ENCODE measurements around the gene MAN1A1. TPM values are rescaled to one million over a fixed set of nuclear protein-coding genes. Genes with fewer than 3 reads are reported as not detected.
A peak's percentile ranks its signal among the peaks of the same experiment; 100 is the strongest.

MAN1A1 gene
- polyA plus RNA-seq, 4 donors = 17.7 to 129 (median 34.7) TPM

DNA sequence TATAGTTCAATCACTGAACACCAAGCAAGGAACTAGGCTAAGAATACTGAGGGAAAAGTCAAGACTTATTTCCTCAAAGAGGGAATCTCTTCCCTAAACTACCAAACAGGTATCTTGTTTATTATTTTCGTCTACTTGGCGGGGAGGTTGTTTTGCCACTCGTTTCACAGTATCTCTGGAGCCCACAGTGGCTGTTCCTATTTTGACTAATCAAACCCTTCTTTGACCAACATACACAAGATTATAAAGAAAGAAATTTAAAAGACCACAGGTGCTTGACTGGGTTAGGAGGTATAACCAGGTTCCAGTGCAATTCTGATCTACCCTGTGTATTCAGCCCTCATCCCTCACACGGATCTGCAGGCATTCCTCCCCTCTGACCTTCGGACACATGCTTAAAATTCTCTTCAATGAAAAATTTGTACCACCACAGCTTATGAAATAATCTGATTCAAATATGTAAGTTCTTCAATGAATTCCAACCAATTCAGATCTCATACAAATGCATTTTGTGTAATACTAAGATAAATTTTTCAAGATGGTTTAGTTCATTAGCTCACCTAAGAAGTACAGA, 5.9 kb downstream of the MAN1A1 start:
- Histone ChIP-seq H3K9me3 (ENCODE audit: control insufficient read depth in 2 of 2, insufficient read depth in 1 of 2, low read depth in 1 of 2, low read length in 1 of 2) (no peaks in the 10 kb centered on the region), H3K4me3 (ENCODE audit: low read depth in 1 of 3, low read length in 3 of 3) (no peak overlapping the region), H3K36me3 (ENCODE audit: control insufficient read depth in 3 of 3, insufficient read depth in 2 of 3, low read depth in 1 of 3, low read length in 3 of 3) (peaks cover 2 to 17% (median 2%) of the 10 kb centered on the region in 3 donors), H3K27me3 (ENCODE audit: control insufficient read depth in 3 of 3, insufficient read depth in 3 of 3, low read length in 3 of 3) (no peaks in the 10 kb centered on the region), H3K4me1 (ENCODE audit: control insufficient read depth in 3 of 3, insufficient read depth in 2 of 3, low read depth in 1 of 3, low read length in 2 of 3) (peaks cover 4 to 20% (median 18%) of the 10 kb centered on the region in 3 donors), H3K27ac (ENCODE audit: low read depth in 1 of 3, low read length in 2 of 3) (no peak overlapping the region)
- DNase-seq (no peak), FAIRE-seq (no peak)
- 69 to 77% (median 76%) methylated on average over 5 of the region's 5 CpGs for WGBS, 3 donors

DNA sequence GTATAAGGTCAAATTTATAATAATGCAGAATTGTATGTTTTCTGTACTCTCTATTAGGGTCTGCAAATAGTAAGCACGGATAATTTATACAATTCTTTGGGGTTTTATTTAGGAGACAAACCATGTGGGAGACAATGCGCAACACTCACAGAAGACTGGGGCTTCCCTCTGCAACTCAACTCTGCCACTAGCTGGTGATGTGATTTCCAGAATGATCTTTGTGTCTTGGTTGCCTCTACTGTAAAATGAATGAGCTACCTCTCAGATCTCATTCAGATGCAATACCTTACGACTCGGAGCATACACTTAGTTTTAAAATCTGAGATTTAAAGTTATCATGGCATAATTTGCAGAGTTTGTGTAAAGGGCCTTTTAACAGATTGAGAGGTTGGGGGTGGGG, 6.4 kb downstream of the MAN1A1 start:
- no peak overlapping the region for H3K4me3 ChIP-seq (ENCODE audit: low read depth in 1 of 3, low read length in 3 of 3)
- H3K36me3 ChIP-seq (ENCODE audit: control insufficient read depth in 3 of 3, insufficient read depth in 2 of 3, low read depth in 1 of 3, low read length in 3 of 3) = peaks cover 2 to 19% (median 2%) of the 10 kb centered on the region in 3 donors
- no peak for DNase-seq
- H3K27ac ChIP-seq (ENCODE audit: low read depth in 1 of 3, low read length in 2 of 3) = no peak overlapping the region
- peaks cover 4 to 20% (median 18%) of the 10 kb centered on the region in 3 donors for H3K4me1 ChIP-seq (ENCODE audit: control insufficient read depth in 3 of 3, insufficient read depth in 2 of 3, low read depth in 1 of 3, low read length in 2 of 3)
- no peaks in the 10 kb centered on the region for H3K9me3 ChIP-seq (ENCODE audit: control insufficient read depth in 2 of 2, insufficient read depth in 1 of 2, low read depth in 1 of 2, low read length in 1 of 2)
- FAIRE-seq = no peak
- H3K27me3 ChIP-seq (ENCODE audit: control insufficient read depth in 3 of 3, insufficient read depth in 3 of 3, low read length in 3 of 3) = no peaks in the 10 kb centered on the region
- 79 to 86% (median 80%) methylated on average over 4 of the region's 4 CpGs for WGBS, 3 donors

DNA sequence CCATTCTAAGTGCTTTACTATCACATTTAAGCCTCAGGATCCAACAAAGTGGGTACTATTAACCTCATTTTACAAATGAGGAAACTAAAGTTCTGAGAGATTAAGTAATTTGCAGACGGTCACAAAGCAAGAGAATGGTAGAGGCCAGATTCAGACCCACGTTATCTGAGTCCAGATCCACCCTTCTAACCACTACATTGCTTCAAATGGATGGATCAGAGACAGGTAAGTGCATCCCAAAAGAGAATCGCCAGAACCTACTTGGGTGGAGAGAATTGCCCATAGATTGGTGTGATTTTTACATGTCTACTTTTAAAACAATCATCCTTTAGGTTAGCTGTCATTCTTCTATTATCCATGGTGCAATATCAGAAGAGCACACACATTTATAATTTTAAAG, 7.1 kb downstream of the MAN1A1 start:
- peak overlapping the region in 1 of 3 donors; percentile 20 for H3K27ac ChIP-seq (ENCODE audit: low read depth in 1 of 3, low read length in 2 of 3)
- no peak for DNase-seq
- WGBS, 3 donors = 80 to 91% (median 82%) methylated on average over 3 of the region's 3 CpGs
- no peak for FAIRE-seq
- H3K27me3 ChIP-seq (ENCODE audit: control insufficient read depth in 3 of 3, insufficient read depth in 3 of 3, low read length in 3 of 3) = no peaks in the 10 kb centered on the region
- H3K36me3 ChIP-seq (ENCODE audit: control insufficient read depth in 3 of 3, insufficient read depth in 2 of 3, low read depth in 1 of 3, low read length in 3 of 3) = peaks cover 2 to 19% (median 2%) of the 10 kb centered on the region in 3 donors
- no peak overlapping the region for H3K4me3 ChIP-seq (ENCODE audit: low read depth in 1 of 3, low read length in 3 of 3)
- peaks cover 4 to 20% (median 18%) of the 10 kb centered on the region in 3 donors for H3K4me1 ChIP-seq (ENCODE audit: control insufficient read depth in 3 of 3, insufficient read depth in 2 of 3, low read depth in 1 of 3, low read length in 2 of 3)
- H3K9me3 ChIP-seq (ENCODE audit: control insufficient read depth in 2 of 2, insufficient read depth in 1 of 2, low read depth in 1 of 2, low read length in 1 of 2) = no peaks in the 10 kb centered on the region

DNA sequence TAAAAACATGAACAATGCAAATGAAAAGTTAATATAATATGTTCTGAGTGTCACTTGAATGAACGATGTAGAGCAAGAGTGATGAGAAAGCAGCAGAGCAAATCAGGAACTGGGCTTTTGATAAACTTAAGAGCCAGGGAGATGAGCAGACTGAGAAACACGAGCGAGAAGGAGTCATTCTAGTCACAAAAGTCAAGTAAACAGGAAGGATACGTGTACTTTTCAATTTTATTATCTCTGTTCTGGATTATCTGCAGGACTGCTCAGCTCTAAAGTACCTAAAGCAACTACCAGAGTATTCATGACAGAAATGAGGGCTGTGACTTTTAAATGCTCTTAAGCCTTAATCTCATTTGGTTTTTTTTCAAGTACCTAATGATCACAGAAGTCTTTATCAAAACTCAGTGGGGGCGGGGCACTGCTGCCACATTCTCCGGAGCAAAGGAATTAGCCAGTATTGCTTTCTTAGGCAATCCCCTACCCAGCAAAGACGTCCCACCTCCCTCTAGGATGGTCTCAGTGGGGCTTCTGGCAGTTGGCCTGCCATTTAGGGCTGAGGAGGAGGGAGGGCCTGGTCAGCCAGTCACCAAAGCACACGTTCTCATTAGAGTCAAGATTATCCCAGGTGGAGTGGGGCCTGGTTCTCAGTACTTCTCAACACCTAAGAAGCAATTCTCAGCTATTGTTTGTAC, 8.6 kb downstream of the MAN1A1 start:
- no peak overlapping the region for H3K4me3 ChIP-seq (ENCODE audit: low read depth in 1 of 3, low read length in 3 of 3)
- FAIRE-seq = no peak
- H3K36me3 ChIP-seq (ENCODE audit: control insufficient read depth in 3 of 3, insufficient read depth in 2 of 3, low read depth in 1 of 3, low read length in 3 of 3) = peaks cover 2 to 22% (median 2%) of the 10 kb centered on the region in 3 donors
- DNase-seq = no peak
- H3K9me3 ChIP-seq (ENCODE audit: control insufficient read depth in 2 of 2, insufficient read depth in 1 of 2, low read depth in 1 of 2, low read length in 1 of 2) = no peaks in the 10 kb centered on the region
- no peaks in the 10 kb centered on the region for H3K27me3 ChIP-seq (ENCODE audit: control insufficient read depth in 3 of 3, insufficient read depth in 3 of 3, low read length in 3 of 3)
- peaks cover 4 to 18% (median 16%) of the 10 kb centered on the region in 3 donors for H3K4me1 ChIP-seq (ENCODE audit: control insufficient read depth in 3 of 3, insufficient read depth in 2 of 3, low read depth in 1 of 3, low read length in 2 of 3)
- peak overlapping the region in 1 of 3 donors; percentile 82 for H3K27ac ChIP-seq (ENCODE audit: low read depth in 1 of 3, low read length in 2 of 3)
- whole genome bisulfite sequencing, 3 donors = 37 to 54% (median 41%) methylated on average over 8 of the region's 8 CpGs

DNA sequence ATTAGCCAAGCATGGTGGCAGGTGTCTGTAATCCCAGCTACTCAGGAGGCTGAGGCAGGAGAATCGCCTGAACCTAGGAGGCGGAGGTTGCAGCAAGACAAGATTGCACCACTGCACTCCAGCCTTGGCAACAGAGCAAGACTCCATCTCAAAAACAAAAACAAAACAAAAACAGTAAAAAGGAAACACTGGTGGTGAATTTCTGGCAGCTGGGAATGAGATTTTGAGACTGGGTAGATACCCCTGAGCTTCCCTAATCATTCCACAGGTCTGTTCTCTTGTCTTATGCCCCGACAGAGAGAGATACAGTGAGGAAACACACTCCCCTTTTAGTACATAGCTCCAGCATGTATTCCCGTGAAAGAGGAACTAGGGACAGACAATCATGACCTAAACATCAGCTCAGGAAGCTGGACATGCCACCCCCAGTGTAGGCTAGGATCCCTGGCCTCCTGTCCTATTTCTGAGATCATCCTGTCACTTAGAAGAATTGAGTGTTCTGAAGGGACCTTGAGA, 9.6 kb downstream of the MAN1A1 start:
- peaks cover 4 to 18% (median 15%) of the 10 kb centered on the region in 3 donors for H3K4me1 ChIP-seq (ENCODE audit: control insufficient read depth in 3 of 3, insufficient read depth in 2 of 3, low read depth in 1 of 3, low read length in 2 of 3)
- FAIRE-seq = no peak
- no peaks in the 10 kb centered on the region for H3K9me3 ChIP-seq (ENCODE audit: control insufficient read depth in 2 of 2, insufficient read depth in 1 of 2, low read depth in 1 of 2, low read length in 1 of 2)
- no peak for DNase-seq
- H3K27ac ChIP-seq (ENCODE audit: low read depth in 1 of 3, low read length in 2 of 3) = peak overlapping the region in 2 of 3 donors; percentile 9 to 30
- WGBS, 3 donors = 78 to 87% (median 81%) methylated on average over 4 of the region's 4 CpGs
- no peaks in the 10 kb centered on the region for H3K27me3 ChIP-seq (ENCODE audit: control insufficient read depth in 3 of 3, insufficient read depth in 3 of 3, low read length in 3 of 3)
- H3K4me3 ChIP-seq (ENCODE audit: low read depth in 1 of 3, low read length in 3 of 3) = no peak overlapping the region
- H3K36me3 ChIP-seq (ENCODE audit: control insufficient read depth in 3 of 3, insufficient read depth in 2 of 3, low read depth in 1 of 3, low read length in 3 of 3) = peaks cover 2 to 23% (median 3%) of the 10 kb centered on the region in 3 donors

DNA sequence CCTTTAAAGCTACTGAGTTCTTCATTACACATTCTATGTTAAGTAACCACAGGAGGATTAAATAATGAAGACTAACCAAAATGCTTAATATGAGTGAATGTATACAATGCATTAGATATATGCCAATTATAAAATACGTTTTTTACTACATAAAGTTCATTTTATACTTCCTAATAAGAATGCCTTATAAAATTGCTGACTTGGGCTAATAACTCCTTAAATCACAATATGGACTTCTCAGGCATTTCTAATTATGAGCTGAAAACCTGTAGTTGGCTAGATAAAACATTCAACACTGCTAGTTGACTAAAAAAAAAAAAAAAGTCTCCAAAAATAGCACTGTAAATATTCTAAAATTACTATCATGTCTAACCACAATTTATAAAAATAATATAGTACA, 11.8 kb downstream of the MAN1A1 start:
- Histone ChIP-seq H3K36me3 (ENCODE audit: control insufficient read depth in 3 of 3, insufficient read depth in 2 of 3, low read depth in 1 of 3, low read length in 3 of 3) (peaks cover 1 to 19% (median 2%) of the 10 kb centered on the region in 3 donors), H3K27me3 (ENCODE audit: control insufficient read depth in 3 of 3, insufficient read depth in 3 of 3, low read length in 3 of 3) (no peaks in the 10 kb centered on the region), H3K4me3 (ENCODE audit: low read depth in 1 of 3, low read length in 3 of 3) (no peak overlapping the region), H3K4me1 (ENCODE audit: control insufficient read depth in 3 of 3, insufficient read depth in 2 of 3, low read depth in 1 of 3, low read length in 2 of 3) (peaks cover 4 to 14% (median 9%) of the 10 kb centered on the region in 3 donors), H3K9me3 (ENCODE audit: control insufficient read depth in 2 of 2, insufficient read depth in 1 of 2, low read depth in 1 of 2, low read length in 1 of 2) (no peaks in the 10 kb centered on the region), H3K27ac (ENCODE audit: low read depth in 1 of 3, low read length in 2 of 3) (no peak overlapping the region)
- DNase-seq (no peak), FAIRE-seq (no peak)
- WGBS, 3 donors = 87 to 94% (median 92%) methylated on average over 1 of the region's 1 CpG

DNA sequence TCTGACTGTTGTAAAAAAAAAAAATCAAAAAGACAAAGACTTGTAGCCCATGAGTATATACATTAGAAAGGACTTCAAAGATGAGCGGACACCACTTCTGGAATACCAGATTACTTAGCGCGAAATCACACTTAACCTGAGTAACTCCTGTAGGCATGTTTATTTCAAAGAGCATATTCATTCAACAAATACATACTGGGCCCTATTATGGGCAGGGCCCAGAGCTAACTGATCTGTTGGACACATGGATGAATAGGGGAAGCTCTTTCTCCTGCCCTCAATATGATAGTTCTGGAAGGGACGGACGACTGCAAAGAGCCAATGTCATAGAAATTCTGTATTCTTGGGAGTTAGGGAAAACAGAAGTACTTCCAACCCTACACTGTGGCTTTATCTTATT, 12.3 kb downstream of the MAN1A1 start:
- Histone ChIP-seq H3K4me3 (ENCODE audit: low read depth in 1 of 3, low read length in 3 of 3) (no peak overlapping the region), H3K27ac (ENCODE audit: low read depth in 1 of 3, low read length in 2 of 3) (no peak overlapping the region), H3K9me3 (ENCODE audit: control insufficient read depth in 2 of 2, insufficient read depth in 1 of 2, low read depth in 1 of 2, low read length in 1 of 2) (no peaks in the 10 kb centered on the region), H3K36me3 (ENCODE audit: control insufficient read depth in 3 of 3, insufficient read depth in 2 of 3, low read depth in 1 of 3, low read length in 3 of 3) (peaks cover 1 to 19% (median 2%) of the 10 kb centered on the region in 3 donors), H3K4me1 (ENCODE audit: control insufficient read depth in 3 of 3, insufficient read depth in 2 of 3, low read depth in 1 of 3, low read length in 2 of 3) (peaks cover 2 to 14% (median 9%) of the 10 kb centered on the region in 3 donors), H3K27me3 (ENCODE audit: control insufficient read depth in 3 of 3, insufficient read depth in 3 of 3, low read length in 3 of 3) (no peaks in the 10 kb centered on the region)
- DNase-seq = no peak
- WGBS, 3 donors = 95 to 97% (median 97%) methylated on average over 5 of the region's 5 CpGs
- no peak for FAIRE-seq

DNA sequence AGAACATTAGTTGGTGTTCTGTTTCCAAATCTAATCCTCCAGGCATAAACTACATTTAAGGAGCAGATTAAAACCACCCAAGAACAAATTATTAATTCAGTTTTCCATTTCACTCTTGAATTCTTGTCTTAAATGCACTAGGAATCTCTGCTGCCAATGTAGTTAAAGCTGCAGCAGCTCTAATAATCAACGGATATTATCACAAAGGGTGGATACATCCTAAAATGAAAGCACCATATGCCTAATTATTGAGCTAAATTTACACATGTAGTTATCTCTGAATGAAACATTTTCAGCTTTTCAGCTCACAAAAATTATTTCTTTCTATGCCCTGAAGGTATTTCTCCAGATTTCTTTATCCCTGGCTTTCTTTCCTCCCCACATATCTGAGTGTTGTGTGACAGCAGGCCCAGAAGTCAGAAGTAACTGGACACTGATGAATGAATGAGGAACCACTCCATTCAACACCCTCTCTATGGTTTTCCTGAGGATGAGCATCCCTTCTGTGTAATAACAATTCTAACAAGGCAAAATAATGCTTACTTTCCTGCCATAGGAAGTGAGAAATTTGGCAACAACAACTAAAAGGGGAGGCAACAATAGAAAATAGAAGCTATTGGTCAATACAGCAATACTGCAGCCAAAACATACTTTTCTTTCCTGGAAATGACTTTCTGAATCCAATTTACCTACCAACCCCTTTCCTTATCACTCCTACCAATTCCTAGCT, 14.9 kb downstream of the MAN1A1 start:
- WGBS, 3 donors = 13 to 48% (median 22%) methylated on average over 1 of the region's 1 CpG
- FAIRE-seq (no peak), DNase-seq (no peak)
- H3K36me3 ChIP-seq (ENCODE audit: control insufficient read depth in 3 of 3, insufficient read depth in 2 of 3, low read depth in 1 of 3, low read length in 3 of 3) = peaks cover 4 to 16% (median 4%) of the 10 kb centered on the region in 3 donors
- H3K4me3 ChIP-seq (ENCODE audit: low read depth in 1 of 3, low read length in 3 of 3) = no peak overlapping the region
- H3K9me3 ChIP-seq (ENCODE audit: control insufficient read depth in 2 of 2, insufficient read depth in 1 of 2, low read depth in 1 of 2, low read length in 1 of 2) = no peaks in the 10 kb centered on the region
- peaks cover 0 to 6% (median 0%) of the 10 kb centered on the region in 3 donors for H3K4me1 ChIP-seq (ENCODE audit: control insufficient read depth in 3 of 3, insufficient read depth in 2 of 3, low read depth in 1 of 3, low read length in 2 of 3)
- H3K27ac ChIP-seq (ENCODE audit: low read depth in 1 of 3, low read length in 2 of 3) = peak overlapping the region in 1 of 3 donors; percentile 24
- H3K27me3 ChIP-seq (ENCODE audit: control insufficient read depth in 3 of 3, insufficient read depth in 3 of 3, low read length in 3 of 3) = no peaks in the 10 kb centered on the region
